ENCODE results near the gene RAB11FIP4.

Gene RAB11FIP4

GRCh38 chr17:31412511-31412910, 21.0 kb downstream of the RAB11FIP4 start:
- DNase-seq = no peak
- Mint-ChIP-seq H3K36me3 (ENCODE audit: low read depth) (no peaks in the 10 kb centered on the region), H3K4me3 (no peak overlapping the region), H3K27me3 (no peaks in the 10 kb centered on the region), H3K4me1 (ENCODE audit: low read depth) (no peaks in the 10 kb centered on the region), H3K27ac (no peak overlapping the region), H3K9me3 (no peaks in the 10 kb centered on the region)

GRCh38 chr17:31413081-31413799, 21.8 kb downstream of the RAB11FIP4 start:
- DNase-seq = no peak
- no peaks in the 10 kb centered on the region for H3K4me1 Mint-ChIP-seq (ENCODE audit: low read depth)
- H3K4me3 Mint-ChIP-seq = no peak overlapping the region
- no peaks in the 10 kb centered on the region for H3K36me3 Mint-ChIP-seq (ENCODE audit: low read depth)
- H3K27ac Mint-ChIP-seq = no peak overlapping the region
- H3K27me3 Mint-ChIP-seq = no peaks in the 10 kb centered on the region
- H3K9me3 Mint-ChIP-seq = no peaks in the 10 kb centered on the region

- H3K9me3 Mint-ChIP-seq = no peaks in the 10 kb centered on the region
- no peak overlapping the region for H3K4me3 Mint-ChIP-seq
- H3K27ac Mint-ChIP-seq = no peak overlapping the region
- no peaks in the 10 kb centered on the region for H3K27me3 Mint-ChIP-seq
- no peak for DNase-seq
- H3K36me3 Mint-ChIP-seq (ENCODE audit: low read depth) = no peaks in the 10 kb centered on the region
- H3K4me1 Mint-ChIP-seq (ENCODE audit: low read depth) = no peaks in the 10 kb centered on the region
Observed at GRCh38 chr17:31413874-31414549, 22.5 kb downstream of the RAB11FIP4 start.

GRCh38 chr17:31414550-31414918, 23.1 kb downstream of the RAB11FIP4 start:
- Mint-ChIP-seq H3K27me3 (no peaks in the 10 kb centered on the region), H3K4me3 (no peak overlapping the region), H3K27ac (no peak overlapping the region), H3K9me3 (no peaks in the 10 kb centered on the region), H3K4me1 (ENCODE audit: low read depth) (no peaks in the 10 kb centered on the region), H3K36me3 (ENCODE audit: low read depth) (no peaks in the 10 kb centered on the region)
- DNase-seq = no peak

- Mint-ChIP-seq H3K27me3 (no peaks in the 10 kb centered on the region), H3K27ac (no peak overlapping the region), H3K36me3 (ENCODE audit: low read depth) (no peaks in the 10 kb centered on the region), H3K4me1 (ENCODE audit: low read depth) (no peaks in the 10 kb centered on the region), H3K4me3 (no peak overlapping the region), H3K9me3 (no peaks in the 10 kb centered on the region)
- DNase-seq = no peak
Observed at GRCh38 chr17:31415004-31415454, 23.6 kb downstream of the RAB11FIP4 start.

- no peaks in the 10 kb centered on the region for H3K4me1 Mint-ChIP-seq (ENCODE audit: low read depth)
- no peak overlapping the region for H3K4me3 Mint-ChIP-seq
- H3K36me3 Mint-ChIP-seq (ENCODE audit: low read depth) = no peaks in the 10 kb centered on the region
- H3K27ac Mint-ChIP-seq = no peak overlapping the region
- H3K27me3 Mint-ChIP-seq = no peaks in the 10 kb centered on the region
- H3K9me3 Mint-ChIP-seq = no peaks in the 10 kb centered on the region
- no peak for DNase-seq
Observed at GRCh38 chr17:31415640-31416502, 24.4 kb downstream of the RAB11FIP4 start.

GRCh38 chr17:31416503-31416923, 25.0 kb downstream of the RAB11FIP4 start:
- Mint-ChIP-seq H3K27ac (no peak overlapping the region), H3K9me3 (no peaks in the 10 kb centered on the region), H3K36me3 (ENCODE audit: low read depth) (no peaks in the 10 kb centered on the region), H3K4me3 (no peak overlapping the region), H3K27me3 (no peaks in the 10 kb centered on the region), H3K4me1 (ENCODE audit: low read depth) (no peaks in the 10 kb centered on the region)
- no peak for DNase-seq

- Mint-ChIP-seq H3K27me3 (no peaks in the 10 kb centered on the region), H3K9me3 (peaks cover 2% of the 10 kb centered on the region), H3K4me1 (ENCODE audit: low read depth) (no peaks in the 10 kb centered on the region), H3K27ac (no peak overlapping the region), H3K36me3 (ENCODE audit: low read depth) (no peaks in the 10 kb centered on the region), H3K4me3 (no peak overlapping the region)
- DNase-seq = no peak
Observed at GRCh38 chr17:31417051-31417792, 25.7 kb downstream of the RAB11FIP4 start.

GRCh38 chr17:31418773-31419350, 27.4 kb downstream of the RAB11FIP4 start:
- no peaks in the 10 kb centered on the region for H3K36me3 Mint-ChIP-seq (ENCODE audit: low read depth)
- H3K4me3 Mint-ChIP-seq = no peak overlapping the region

GRCh38 chr17:31422443-31422842, 31.0 kb downstream of the RAB11FIP4 start:
- no peaks in the 10 kb centered on the region for H3K36me3 Mint-ChIP-seq (ENCODE audit: low read depth)
- H3K27me3 Mint-ChIP-seq = peaks cover 8% of the 10 kb centered on the region
- peaks cover 11% of the 10 kb centered on the region for H3K9me3 Mint-ChIP-seq
- no peak for DNase-seq
- no peaks in the 10 kb centered on the region for H3K4me1 Mint-ChIP-seq (ENCODE audit: low read depth)
- H3K27ac Mint-ChIP-seq = no peak overlapping the region
- no peak overlapping the region for H3K4me3 Mint-ChIP-seq

More at GRCh38 chr17:31418773-31419350, 27.4 kb downstream of the RAB11FIP4 start:
- peaks cover 3% of the 10 kb centered on the region for H3K27me3 Mint-ChIP-seq
- DNase-seq = no peak
- no peak overlapping the region for H3K27ac Mint-ChIP-seq
- H3K9me3 Mint-ChIP-seq = peaks cover 11% of the 10 kb centered on the region
- H3K4me1 Mint-ChIP-seq (ENCODE audit: low read depth) = no peaks in the 10 kb centered on the region

- H3K4me1 Mint-ChIP-seq (ENCODE audit: low read depth) = no peaks in the 10 kb centered on the region
- H3K36me3 Mint-ChIP-seq (ENCODE audit: low read depth) = no peaks in the 10 kb centered on the region
- no peak for DNase-seq
- no peak overlapping the region for H3K27ac Mint-ChIP-seq
- H3K4me3 Mint-ChIP-seq = no peak overlapping the region
- H3K27me3 Mint-ChIP-seq = peaks cover 15% of the 10 kb centered on the region
- H3K9me3 Mint-ChIP-seq = peaks cover 11% of the 10 kb centered on the region
Observed at GRCh38 chr17:31424944-31425281, 33.4 kb downstream of the RAB11FIP4 start.

- no peaks in the 10 kb centered on the region for H3K36me3 Mint-ChIP-seq (ENCODE audit: low read depth)
- no peaks in the 10 kb centered on the region for H3K4me1 Mint-ChIP-seq (ENCODE audit: low read depth)
- H3K27me3 Mint-ChIP-seq = peaks cover 17% of the 10 kb centered on the region
- H3K27ac Mint-ChIP-seq = no peak overlapping the region
- no peak for DNase-seq
- H3K9me3 Mint-ChIP-seq = peaks cover 11% of the 10 kb centered on the region
- no peak overlapping the region for H3K4me3 Mint-ChIP-seq
Observed at GRCh38 chr17:31425282-31426040, 34.0 kb downstream of the RAB11FIP4 start.

- Mint-ChIP-seq H3K27ac (no peak overlapping the region), H3K9me3 (peaks cover 6% of the 10 kb centered on the region), H3K4me1 (ENCODE audit: low read depth) (peaks cover 3% of the 10 kb centered on the region), H3K27me3 (peaks cover 17% of the 10 kb centered on the region), H3K4me3 (no peak overlapping the region), H3K36me3 (ENCODE audit: low read depth) (no peaks in the 10 kb centered on the region)
- DNase-seq = no peak
Observed at GRCh38 chr17:31427684-31428083, 36.2 kb downstream of the RAB11FIP4 start.
